GM20000 (cell line): ENCODE measurements around the gene GJA4.

Experiments
- DNase-seq: peaks from one replicate; pipeline ENCODE4 v3.0.0; 2012; ENCODE audit warnings: low spot score
- CTCF ChIP-seq: IDR thresholded peaks from 2 replicates; pipeline ENCODE4 v1.5.1; 2012; ENCODE audit warnings: mild to moderate bottlenecking, control low read depth; ENCODE audit errors: extremely low read depth, missing control alignments

GJA4 gene

GRCh38 chr1:34785231-34785874, 7.4 kb upstream of the GJA4 start:
- TF ChIP-seq CTCF = no peak
- no peak for DNase-seq

- no peak for DNase-seq
- no peak for TF ChIP-seq CTCF
Observed at GRCh38 chr1:34785875-34786470, 6.8 kb upstream of the GJA4 start.

GRCh38 chr1:34786521-34787325, 6.1 kb upstream of the GJA4 start:
- TF ChIP-seq CTCF = peak; percentile 64
- peak; percentile 86 for DNase-seq

GRCh38 chr1:34787461-34788420, 5.1 kb upstream of the GJA4 start:
- DNase-seq = no peak
- no peak for TF ChIP-seq CTCF

GRCh38 chr1:34790985-34791384, 1.8 kb upstream of the GJA4 start:
- no peak for TF ChIP-seq CTCF
- no peak for DNase-seq

- TF ChIP-seq CTCF = no peak
- DNase-seq = no peak
Observed at GRCh38 chr1:34792424-34792823, 375 bp upstream of the GJA4 start.
